Astrocyte of the hippocampus (primary cell): ENCODE data around the gene PEAK3.

Experiments used
- DNase-seq: peaks from one replicate; pipeline ENCODE4 v3.0.0; 2011; ENCODE audit warnings: low read depth, low spot score

PEAK3 gene

GRCh38 chr19:2226051-2226839 is 55.7 kb downstream of the PEAK3 start:
- DNase-seq: no peak

DNA sequence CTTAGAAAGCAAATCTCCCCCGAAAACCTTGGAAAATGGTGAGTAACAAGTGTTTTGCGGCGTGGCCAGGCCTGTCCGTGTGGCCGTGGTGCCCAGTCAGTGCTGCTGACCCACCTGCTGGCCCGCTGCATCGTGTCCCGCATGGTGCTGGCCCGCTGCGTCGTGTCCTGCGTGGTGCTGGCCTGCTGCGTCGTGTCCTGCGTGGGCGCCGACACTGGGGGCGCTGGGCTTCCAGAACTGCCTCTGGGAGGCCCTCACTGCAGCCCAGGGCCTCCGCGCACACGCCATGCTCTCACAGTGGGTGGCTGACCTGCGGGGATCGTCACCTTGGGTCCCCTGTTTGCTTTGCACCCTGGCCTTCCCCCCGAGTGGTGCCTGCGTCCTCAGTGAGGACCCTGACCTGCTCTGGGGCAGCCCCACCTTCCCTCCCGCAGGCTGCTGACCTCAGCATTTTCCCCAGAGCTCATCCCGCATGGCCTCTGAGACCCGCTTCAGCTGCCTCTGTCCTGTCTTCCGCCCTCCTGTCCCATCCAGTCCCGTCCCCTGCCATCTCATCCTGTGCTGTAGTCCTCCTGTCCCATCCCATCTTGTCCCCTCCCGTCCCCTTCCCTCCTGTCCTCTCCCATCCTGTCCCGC is 56.4 kb downstream of the PEAK3 start:
- DNase-seq: no peak

- no peak for DNase-seq
Measured at GRCh38 chr19:2224754-2225349, 57.1 kb downstream of the PEAK3 start.
